CD4-positive, alpha-beta T cell treated with Interleukin-6 at 100 ng/mL for 8 hours (primary cell): ENCODE results near the gene PTF1A.

Experiments used
- DNase-seq: peaks from one replicate; pipeline ENCODE4 v3.0.0-alpha.2; 2020; ENCODE audit warnings: mixed read lengths, low spot score

PTF1A gene

GRCh38 chr10:23187155-23187554, 5.0 kb upstream of the PTF1A start:
- no peak for DNase-seq

- no peak for DNase-seq
Observed at GRCh38 chr10:23189024-23189423, 3.1 kb upstream of the PTF1A start.

GRCh38 chr10:23190872-23191763, 994 bp upstream of the PTF1A start:
- no peak for DNase-seq

GRCh38 chr10:23192712-23193434, 761 bp downstream of the PTF1A start:
- no peak for DNase-seq

GRCh38 chr10:23193435-23194074, 1.4 kb downstream of the PTF1A start:
- DNase-seq: no peak

- DNase-seq: no peak
Observed at GRCh38 chr10:23194471-23194965, 2.4 kb downstream of the PTF1A start.

- DNase-seq: no peak
Observed at GRCh38 chr10:23194966-23195845, 3.1 kb downstream of the PTF1A start.

GRCh38 chr10:23195846-23196600, 3.9 kb downstream of the PTF1A start:
- DNase-seq: no peak

- no peak for DNase-seq
Observed at GRCh38 chr10:23196915-23197314, 4.8 kb downstream of the PTF1A start.

GRCh38 chr10:23197416-23197861, 5.3 kb downstream of the PTF1A start:
- DNase-seq: no peak

GRCh38 chr10:23198610-23198939, 6.5 kb downstream of the PTF1A start:
- no peak for DNase-seq

- no peak for DNase-seq
Observed at GRCh38 chr10:23198940-23199767, 7.0 kb downstream of the PTF1A start.

GRCh38 chr10:23199768-23200511, 7.8 kb downstream of the PTF1A start:
- no peak for DNase-seq

GRCh38 chr10:23200586-23200985, 8.5 kb downstream of the PTF1A start:
- DNase-seq: no peak

- no peak for DNase-seq
Observed at GRCh38 chr10:23200997-23201652, 9.0 kb downstream of the PTF1A start.

GRCh38 chr10:23201837-23202236, 9.7 kb downstream of the PTF1A start:
- DNase-seq: no peak

- no peak for DNase-seq
Observed at GRCh38 chr10:23202779-23203178, 10.7 kb downstream of the PTF1A start.
